Activated T-helper 17 cell treated with anti-CD3 and anti-CD28 coated beads, Interleukin-2, amount 50 U/mL, for 72 hours (primary cell): ENCODE data around the gene LRFN2. TPM values are rescaled to one million over a fixed set of nuclear protein-coding genes. Genes with fewer than 3 reads are reported as not detected.

Experiments used
- ATAC-seq: fragments of 150-1000 bp; cut with Tn5 transposase; replicated peaks from 2 replicates; pipeline ENCODE4 v1.10.0; 2021; ENCODE audit warnings: mild to moderate bottlenecking, moderate library complexity
- H3K27ac Mint-ChIP-seq: one replicate; pipeline ENCODE4 v1.8.0; 2022; ENCODE audit warnings: mixed read lengths
- H3K27me3 Mint-ChIP-seq: one replicate; pipeline ENCODE4 v1.8.0; 2022; ENCODE audit warnings: mixed read lengths
- H3K36me3 Mint-ChIP-seq: one replicate; pipeline ENCODE4 v1.8.0; 2022; ENCODE audit warnings: low read depth, mild to moderate bottlenecking, mixed read lengths
- H3K4me1 Mint-ChIP-seq: one replicate; pipeline ENCODE4 v1.8.0; 2022; ENCODE audit warnings: mixed read lengths
- H3K4me3 Mint-ChIP-seq: one replicate; pipeline ENCODE4 v1.8.0; 2022; ENCODE audit warnings: mild to moderate bottlenecking, mixed read lengths
- H3K9me3 Mint-ChIP-seq: one replicate; pipeline ENCODE4 v1.8.0; 2022; ENCODE audit warnings: mixed read lengths
- total RNA-seq, 2 donors: library from RNA; stranded (reverse); gene quantifications; one replicate each; pipeline ENCODE4 v1.2.3, GENCODE V29; 2022

LRFN2 gene
- total RNA-seq, 2 donors from 2014 or later = 0.08 TPM; not detected in 1

DNA sequence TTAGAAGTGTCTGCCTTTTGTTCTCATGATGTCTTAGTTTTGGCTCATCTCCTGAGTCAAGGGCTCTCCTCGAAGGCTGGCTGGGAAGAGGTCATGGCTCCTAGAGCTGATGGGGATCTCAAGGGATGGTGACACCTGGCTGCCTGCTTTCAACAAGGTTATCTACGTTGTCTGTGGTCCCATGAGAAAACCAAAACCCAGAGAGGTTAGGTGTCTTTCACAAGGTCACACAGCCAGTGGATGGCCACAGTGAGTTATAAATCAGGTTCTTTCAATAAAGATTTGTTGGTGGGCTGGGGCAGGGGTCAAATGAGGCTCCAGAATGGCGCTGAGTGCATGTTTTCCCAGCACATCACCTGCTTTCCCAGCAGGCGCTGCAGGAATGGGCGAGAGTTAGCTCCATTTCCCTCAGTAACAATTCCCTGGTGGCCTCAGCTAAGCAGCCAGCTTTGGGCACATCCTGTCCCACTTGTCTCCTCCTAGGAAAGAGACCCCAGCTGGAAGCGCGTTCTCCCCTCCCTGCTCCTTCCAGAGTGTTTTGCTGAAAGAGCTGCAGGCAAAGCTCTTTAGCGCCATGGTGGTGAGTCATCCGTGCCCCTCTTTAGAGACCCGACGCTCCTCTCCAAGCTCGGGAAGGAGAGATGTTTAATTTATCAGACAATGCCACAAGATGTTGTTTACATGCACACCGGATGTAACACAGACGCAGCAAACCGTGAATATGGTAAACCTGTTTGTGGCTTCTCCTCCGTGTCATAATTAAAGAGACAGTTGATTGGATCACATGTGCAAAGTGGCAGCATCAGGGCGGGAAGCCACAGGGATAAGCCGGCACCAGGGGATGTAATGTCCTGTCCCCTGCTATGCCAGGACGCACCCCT is 109.7 kb downstream of the LRFN2 start:
- Mint-ChIP-seq H3K27me3 (peaks cover 11% of the 10 kb centered on the region), H3K4me1 (no peaks in the 10 kb centered on the region), H3K27ac (no peak overlapping the region), H3K4me3 (no peak overlapping the region), H3K9me3 (no peaks in the 10 kb centered on the region), H3K36me3 (no peaks in the 10 kb centered on the region)
- ATAC-seq = no peak

- Mint-ChIP-seq H3K27me3 (peaks cover 11% of the 10 kb centered on the region), H3K4me3 (no peak overlapping the region), H3K4me1 (no peaks in the 10 kb centered on the region), H3K27ac (no peak overlapping the region), H3K9me3 (no peaks in the 10 kb centered on the region), H3K36me3 (no peaks in the 10 kb centered on the region)
- no peak for ATAC-seq
These were observed 110.5 kb downstream of the LRFN2 start for GRCh38 chr6:40476673-40477072.

DNA sequence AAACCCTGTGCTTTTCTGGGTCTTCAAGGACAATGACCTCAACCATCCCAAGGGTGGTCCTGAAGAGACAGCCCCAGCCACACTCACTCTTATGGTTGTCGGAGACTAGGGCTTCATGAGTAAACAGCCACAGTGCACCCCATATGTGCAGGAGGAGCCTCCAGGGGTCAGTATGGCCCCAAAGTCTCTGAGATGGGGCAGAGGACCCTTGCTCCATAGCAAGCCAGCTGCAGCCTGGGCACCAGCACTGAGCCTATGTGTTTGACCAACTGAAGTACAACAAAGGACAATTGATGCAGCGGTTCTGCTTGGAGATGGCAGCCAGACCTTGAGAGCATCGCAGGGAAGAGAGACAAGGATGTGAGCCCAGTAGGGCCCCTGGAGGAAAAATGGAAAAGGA is 112.2 kb downstream of the LRFN2 start:
- Mint-ChIP-seq H3K27me3 (peaks cover 11% of the 10 kb centered on the region), H3K27ac (no peak overlapping the region), H3K9me3 (no peaks in the 10 kb centered on the region), H3K36me3 (no peaks in the 10 kb centered on the region), H3K4me3 (no peak overlapping the region), H3K4me1 (no peaks in the 10 kb centered on the region)
- no peak for ATAC-seq

DNA sequence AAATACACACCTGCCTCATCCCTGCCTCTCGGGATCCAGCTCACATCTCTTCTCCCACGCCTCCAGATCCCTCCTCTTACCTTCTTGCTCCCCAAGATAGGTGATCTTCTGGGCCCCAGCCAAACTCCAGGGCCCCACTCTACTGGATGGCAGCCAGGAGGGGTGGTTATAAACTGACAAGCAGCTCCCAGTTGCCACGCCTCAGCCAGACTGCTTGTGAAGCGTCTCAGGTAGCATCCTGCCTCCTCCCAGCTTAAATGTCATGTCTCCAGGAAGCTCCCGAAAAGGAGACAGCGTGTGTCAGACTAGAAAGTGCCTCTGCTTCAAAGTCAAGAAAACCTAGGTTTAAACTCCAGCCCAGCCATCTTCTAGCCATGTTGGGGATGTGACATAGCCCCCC is 114.1 kb downstream of the LRFN2 start:
- no peaks in the 10 kb centered on the region for H3K36me3 Mint-ChIP-seq
- no peak for ATAC-seq
- no peak overlapping the region for H3K27ac Mint-ChIP-seq
- no peak overlapping the region for H3K4me3 Mint-ChIP-seq
- H3K27me3 Mint-ChIP-seq = peaks cover 6% of the 10 kb centered on the region
- H3K9me3 Mint-ChIP-seq = no peaks in the 10 kb centered on the region
- H3K4me1 Mint-ChIP-seq = no peaks in the 10 kb centered on the region

GRCh38 chr6:40472353-40472752 is 114.8 kb downstream of the LRFN2 start:
- Mint-ChIP-seq H3K4me3 (no peak overlapping the region), H3K9me3 (no peaks in the 10 kb centered on the region)

GRCh38 chr6:40471243-40471642 is 115.9 kb downstream of the LRFN2 start:
- Mint-ChIP-seq H3K36me3 (no peaks in the 10 kb centered on the region), H3K4me1 (no peaks in the 10 kb centered on the region), H3K4me3 (no peak overlapping the region), H3K27me3 (peaks cover 2% of the 10 kb centered on the region), H3K27ac (no peak overlapping the region), H3K9me3 (no peaks in the 10 kb centered on the region)
- ATAC-seq = no peak

More at GRCh38 chr6:40472353-40472752, 114.8 kb downstream of the LRFN2 start:
- Mint-ChIP-seq H3K27me3 (peaks cover 3% of the 10 kb centered on the region), H3K4me1 (no peaks in the 10 kb centered on the region), H3K36me3 (no peaks in the 10 kb centered on the region), H3K27ac (no peak overlapping the region)
- ATAC-seq = no peak

DNA sequence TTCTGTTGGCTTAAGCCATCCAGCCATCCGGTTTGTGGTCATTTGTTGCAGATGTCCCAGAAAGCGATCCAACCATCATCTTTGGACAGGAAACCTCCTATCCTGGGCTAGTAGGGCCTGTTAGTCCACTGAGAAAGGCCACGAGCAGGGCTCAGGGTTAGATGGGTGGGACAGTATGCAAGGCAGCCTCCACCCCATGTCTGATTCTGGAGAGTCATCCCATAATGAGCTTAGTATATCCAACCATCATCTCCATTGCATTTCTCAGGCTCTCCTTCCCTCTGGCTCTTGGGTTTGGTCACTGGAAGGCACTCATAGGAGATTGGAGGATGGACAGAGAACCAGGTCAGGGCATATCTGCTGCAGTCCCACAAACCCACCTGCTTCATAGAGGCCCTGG is 117.8 kb downstream of the LRFN2 start:
- Mint-ChIP-seq H3K36me3 (no peaks in the 10 kb centered on the region), H3K27me3 (peaks cover 5% of the 10 kb centered on the region), H3K4me1 (no peaks in the 10 kb centered on the region), H3K4me3 (no peak overlapping the region), H3K9me3 (no peaks in the 10 kb centered on the region), H3K27ac (no peak overlapping the region)
- ATAC-seq = no peak

DNA sequence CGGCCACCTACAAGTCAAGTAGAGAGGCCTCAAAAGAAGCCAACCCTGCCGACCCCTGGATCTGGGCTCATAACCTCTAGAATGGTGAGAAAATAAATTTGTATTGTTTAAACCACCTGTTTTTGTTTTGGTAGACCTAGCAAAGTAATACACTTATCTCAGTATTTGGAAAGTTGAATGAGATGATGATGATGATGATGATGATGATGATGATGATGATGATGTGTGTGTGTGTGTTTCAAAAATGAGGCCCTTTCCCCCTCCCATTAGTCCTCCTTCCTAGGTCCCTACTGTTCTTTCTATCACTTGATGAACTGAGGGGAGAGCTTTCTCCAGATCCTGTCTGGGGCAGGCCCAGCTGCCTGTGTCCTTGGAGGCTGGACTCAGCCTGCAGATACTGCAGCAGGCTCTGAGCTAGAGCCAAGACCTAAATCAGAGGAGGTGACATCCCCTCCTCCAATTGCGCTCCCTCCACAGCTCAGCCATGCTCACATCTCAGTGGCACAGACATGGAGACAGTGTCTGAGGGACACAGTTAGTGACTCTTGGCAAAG is 120.1 kb downstream of the LRFN2 start:
- no peak overlapping the region for H3K27ac Mint-ChIP-seq
- ATAC-seq = no peak
- H3K9me3 Mint-ChIP-seq = no peaks in the 10 kb centered on the region
- no peaks in the 10 kb centered on the region for H3K4me1 Mint-ChIP-seq
- no peaks in the 10 kb centered on the region for H3K36me3 Mint-ChIP-seq
- no peak overlapping the region for H3K4me3 Mint-ChIP-seq
- H3K27me3 Mint-ChIP-seq = peaks cover 9% of the 10 kb centered on the region

DNA sequence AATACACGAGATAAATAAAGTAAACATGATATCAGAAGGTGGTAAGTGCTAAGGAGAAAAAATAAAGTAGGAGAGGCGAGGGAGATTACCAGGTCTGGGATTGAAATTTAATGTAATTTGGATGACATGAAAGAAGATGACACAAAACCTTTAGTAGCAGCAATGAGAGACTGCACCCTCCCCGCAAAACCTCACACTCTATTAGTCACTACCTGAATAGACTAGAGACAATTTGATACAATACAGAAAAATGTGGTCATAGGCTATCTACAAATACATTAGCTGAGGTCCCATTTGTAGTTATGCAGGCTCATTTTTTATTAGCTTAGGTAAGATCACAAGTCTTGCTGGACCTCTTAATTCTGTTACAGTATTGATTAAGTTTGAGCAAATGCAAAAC is 125.5 kb downstream of the LRFN2 start:
- peaks cover 9% of the 10 kb centered on the region for H3K27me3 Mint-ChIP-seq
- H3K27ac Mint-ChIP-seq = no peak overlapping the region
- no peaks in the 10 kb centered on the region for H3K9me3 Mint-ChIP-seq
- no peaks in the 10 kb centered on the region for H3K36me3 Mint-ChIP-seq
- no peak overlapping the region for H3K4me3 Mint-ChIP-seq
- H3K4me1 Mint-ChIP-seq = no peaks in the 10 kb centered on the region
- ATAC-seq = no peak

DNA sequence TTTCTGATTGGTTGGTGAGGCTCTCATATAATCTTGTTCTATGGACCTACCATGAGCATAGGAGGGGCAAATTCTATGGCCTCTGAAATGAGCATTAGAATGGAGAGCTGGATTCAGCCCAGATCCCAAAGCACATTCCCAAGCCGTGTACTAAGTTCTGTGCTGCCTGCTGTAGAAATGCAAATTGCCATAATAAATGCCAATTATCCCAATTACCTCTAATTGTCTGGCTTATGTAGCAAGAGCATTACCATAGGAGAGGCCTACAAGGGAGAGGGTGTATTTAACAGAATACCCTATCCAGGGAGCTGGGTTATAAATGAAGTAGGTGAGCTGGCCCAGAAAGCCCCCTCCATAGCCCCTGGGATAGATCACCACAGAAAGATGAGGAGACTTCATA is 126.8 kb downstream of the LRFN2 start:
- no peak overlapping the region for H3K27ac Mint-ChIP-seq

DNA sequence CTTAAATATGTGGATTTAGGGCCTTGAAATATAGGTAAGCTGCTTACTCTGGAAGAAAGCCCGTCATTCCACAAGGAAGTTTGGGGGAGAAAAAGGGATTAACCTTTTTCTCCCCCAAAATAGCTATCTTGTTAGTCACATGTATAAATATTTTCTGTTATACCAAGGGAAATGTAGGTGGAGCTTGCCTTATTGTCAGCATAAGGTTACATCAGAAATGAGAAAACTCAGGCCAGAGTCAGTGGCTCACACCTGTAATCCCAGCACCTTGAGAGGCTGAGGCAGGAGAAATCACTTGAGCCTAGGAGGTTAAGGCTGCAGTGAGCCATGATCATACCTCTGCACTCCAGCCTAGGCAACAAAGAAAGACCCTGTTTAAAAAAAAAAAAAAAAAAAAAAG is 129.9 kb downstream of the LRFN2 start:
- no peaks in the 10 kb centered on the region for H3K9me3 Mint-ChIP-seq
- no peak for ATAC-seq

More for the DNA sequence above, 126.8 kb downstream of the LRFN2 start:
- H3K9me3 Mint-ChIP-seq = no peaks in the 10 kb centered on the region
- no peaks in the 10 kb centered on the region for H3K4me1 Mint-ChIP-seq
- no peaks in the 10 kb centered on the region for H3K36me3 Mint-ChIP-seq
- no peak for ATAC-seq
- no peak overlapping the region for H3K4me3 Mint-ChIP-seq
- H3K27me3 Mint-ChIP-seq = peaks cover 9% of the 10 kb centered on the region

DNA sequence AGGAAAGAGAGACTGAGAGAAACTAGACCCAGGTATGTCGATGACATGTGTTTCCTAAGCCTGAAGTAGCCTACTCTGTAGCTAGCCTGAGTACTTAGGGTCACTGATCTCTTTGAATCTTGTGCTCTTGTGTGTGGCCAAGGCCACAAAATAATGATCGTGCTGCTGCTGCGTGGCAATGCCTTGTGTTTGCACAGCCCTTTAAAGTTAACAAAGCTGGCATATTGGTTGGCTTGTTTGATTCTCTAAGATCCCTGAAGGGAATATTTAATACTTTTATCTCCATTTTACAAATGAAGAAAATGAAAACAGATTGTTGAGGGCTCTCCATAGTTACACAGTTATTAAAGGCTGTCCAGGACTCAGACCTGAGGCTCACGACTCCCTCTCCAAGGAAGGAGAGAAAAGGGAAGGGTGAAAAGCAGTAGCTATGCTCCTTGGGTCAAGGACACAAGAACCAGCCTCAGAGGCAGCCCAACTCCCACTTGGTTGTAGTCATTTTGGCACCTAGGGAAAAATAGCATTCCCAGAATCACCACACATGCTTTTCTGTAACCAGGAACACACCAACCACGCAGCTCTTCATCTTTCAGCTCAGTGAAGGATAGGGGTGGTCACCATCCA is 130.7 kb downstream of the LRFN2 start:
- H3K4me3 Mint-ChIP-seq = no peak overlapping the region
- H3K27ac Mint-ChIP-seq = no peak overlapping the region
- H3K36me3 Mint-ChIP-seq = no peaks in the 10 kb centered on the region
- H3K9me3 Mint-ChIP-seq = no peaks in the 10 kb centered on the region
- ATAC-seq = no peak
- H3K4me1 Mint-ChIP-seq = no peaks in the 10 kb centered on the region
- peaks cover 8% of the 10 kb centered on the region for H3K27me3 Mint-ChIP-seq

More for the DNA sequence above, 129.9 kb downstream of the LRFN2 start:
- no peak overlapping the region for H3K4me3 Mint-ChIP-seq
- H3K27ac Mint-ChIP-seq = no peak overlapping the region
- no peaks in the 10 kb centered on the region for H3K36me3 Mint-ChIP-seq
- peaks cover 8% of the 10 kb centered on the region for H3K27me3 Mint-ChIP-seq
- no peaks in the 10 kb centered on the region for H3K4me1 Mint-ChIP-seq

GRCh38 chr6:40455686-40456389 is 131.3 kb downstream of the LRFN2 start:
- H3K4me3 Mint-ChIP-seq = no peak overlapping the region
- no peaks in the 10 kb centered on the region for H3K9me3 Mint-ChIP-seq
- no peaks in the 10 kb centered on the region for H3K4me1 Mint-ChIP-seq
- H3K27ac Mint-ChIP-seq = no peak overlapping the region
- peaks cover 8% of the 10 kb centered on the region for H3K27me3 Mint-ChIP-seq
- ATAC-seq = no peak
- H3K36me3 Mint-ChIP-seq = no peaks in the 10 kb centered on the region

GRCh38 chr6:40450483-40450882 is 136.7 kb downstream of the LRFN2 start:
- no peak for ATAC-seq
- H3K36me3 Mint-ChIP-seq = no peaks in the 10 kb centered on the region
- no peaks in the 10 kb centered on the region for H3K4me1 Mint-ChIP-seq
- H3K4me3 Mint-ChIP-seq = no peak overlapping the region
- H3K9me3 Mint-ChIP-seq = no peaks in the 10 kb centered on the region
- peaks cover 17% of the 10 kb centered on the region for H3K27me3 Mint-ChIP-seq
- H3K27ac Mint-ChIP-seq = no peak overlapping the region
